Panc1 (cell line): Measurements from ENCODE around the gene KISS1R.

Source experiments
- POLR2AphosphoS5 ChIP-seq: IDR thresholded peaks from 2 replicates; pipeline ENCODE4 v1.6.1; 2012; ENCODE audit warnings: mild to moderate bottlenecking, low read depth, low read length, moderate library complexity
- TF ChIP-seq, protein P1 (sequence below): fragments of 450-650 bp; IDR thresholded peaks from 2 replicates; pipeline ENCODE4 v1.5.1; 2017; ENCODE audit warnings: mild to moderate bottlenecking
- TF ChIP-seq, protein P2 (sequence below), 2 experiments: IDR thresholded peaks; 2 replicates each; pipeline ENCODE4 v1.6.1; 2011 to 2012; ENCODE audit warnings: low read depth in 2 of 2, control low read depth in 1 of 2, low read length in 1 of 2, mild to moderate bottlenecking in 1 of 2, moderate library complexity in 1 of 2; ENCODE audit not compliant: insufficient read depth in 1 of 2

DNA sequence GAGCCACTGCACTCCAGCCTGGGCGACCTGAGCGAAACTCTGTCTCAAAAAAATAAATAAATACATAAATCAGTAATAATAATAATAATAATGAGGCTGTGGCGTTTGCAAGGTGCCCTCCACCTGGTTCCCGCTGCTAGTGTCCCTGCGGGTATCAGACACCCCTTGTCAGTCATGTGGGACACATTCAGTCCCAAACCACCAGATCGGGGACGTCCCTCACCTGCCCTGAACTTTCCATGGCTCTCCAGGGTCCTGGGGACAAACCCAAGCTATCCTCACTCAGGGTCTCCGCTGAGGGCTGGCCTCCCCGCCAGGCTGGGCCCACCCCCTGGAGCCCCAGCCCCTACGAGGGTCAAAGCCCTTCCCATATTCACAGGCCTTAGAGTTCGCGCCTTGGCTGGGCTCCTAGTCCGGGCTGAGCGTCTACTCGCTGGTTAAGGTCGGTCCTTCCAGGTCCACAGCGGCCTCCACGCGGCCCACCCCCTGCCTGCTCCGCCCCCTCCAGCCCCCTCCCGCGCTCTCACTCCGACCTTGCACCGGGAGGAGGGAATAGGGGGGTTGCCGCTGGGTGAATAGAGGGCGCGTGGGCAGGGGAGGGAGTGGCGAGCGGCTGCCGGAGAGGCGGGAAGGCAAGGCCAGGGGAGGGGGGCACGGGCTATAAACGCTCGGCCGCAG lies 349 bp upstream of the KISS1R start:
- TF ChIP-seq, protein P1, sequence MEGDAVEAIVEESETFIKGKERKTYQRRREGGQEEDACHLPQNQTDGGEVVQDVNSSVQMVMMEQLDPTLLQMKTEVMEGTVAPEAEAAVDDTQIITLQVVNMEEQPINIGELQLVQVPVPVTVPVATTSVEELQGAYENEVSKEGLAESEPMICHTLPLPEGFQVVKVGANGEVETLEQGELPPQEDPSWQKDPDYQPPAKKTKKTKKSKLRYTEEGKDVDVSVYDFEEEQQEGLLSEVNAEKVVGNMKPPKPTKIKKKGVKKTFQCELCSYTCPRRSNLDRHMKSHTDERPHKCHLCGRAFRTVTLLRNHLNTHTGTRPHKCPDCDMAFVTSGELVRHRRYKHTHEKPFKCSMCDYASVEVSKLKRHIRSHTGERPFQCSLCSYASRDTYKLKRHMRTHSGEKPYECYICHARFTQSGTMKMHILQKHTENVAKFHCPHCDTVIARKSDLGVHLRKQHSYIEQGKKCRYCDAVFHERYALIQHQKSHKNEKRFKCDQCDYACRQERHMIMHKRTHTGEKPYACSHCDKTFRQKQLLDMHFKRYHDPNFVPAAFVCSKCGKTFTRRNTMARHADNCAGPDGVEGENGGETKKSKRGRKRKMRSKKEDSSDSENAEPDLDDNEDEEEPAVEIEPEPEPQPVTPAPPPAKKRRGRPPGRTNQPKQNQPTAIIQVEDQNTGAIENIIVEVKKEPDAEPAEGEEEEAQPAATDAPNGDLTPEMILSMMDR, result no peak
- no peak for TF ChIP-seq POLR2AphosphoS5
- TF ChIP-seq, protein P2, sequence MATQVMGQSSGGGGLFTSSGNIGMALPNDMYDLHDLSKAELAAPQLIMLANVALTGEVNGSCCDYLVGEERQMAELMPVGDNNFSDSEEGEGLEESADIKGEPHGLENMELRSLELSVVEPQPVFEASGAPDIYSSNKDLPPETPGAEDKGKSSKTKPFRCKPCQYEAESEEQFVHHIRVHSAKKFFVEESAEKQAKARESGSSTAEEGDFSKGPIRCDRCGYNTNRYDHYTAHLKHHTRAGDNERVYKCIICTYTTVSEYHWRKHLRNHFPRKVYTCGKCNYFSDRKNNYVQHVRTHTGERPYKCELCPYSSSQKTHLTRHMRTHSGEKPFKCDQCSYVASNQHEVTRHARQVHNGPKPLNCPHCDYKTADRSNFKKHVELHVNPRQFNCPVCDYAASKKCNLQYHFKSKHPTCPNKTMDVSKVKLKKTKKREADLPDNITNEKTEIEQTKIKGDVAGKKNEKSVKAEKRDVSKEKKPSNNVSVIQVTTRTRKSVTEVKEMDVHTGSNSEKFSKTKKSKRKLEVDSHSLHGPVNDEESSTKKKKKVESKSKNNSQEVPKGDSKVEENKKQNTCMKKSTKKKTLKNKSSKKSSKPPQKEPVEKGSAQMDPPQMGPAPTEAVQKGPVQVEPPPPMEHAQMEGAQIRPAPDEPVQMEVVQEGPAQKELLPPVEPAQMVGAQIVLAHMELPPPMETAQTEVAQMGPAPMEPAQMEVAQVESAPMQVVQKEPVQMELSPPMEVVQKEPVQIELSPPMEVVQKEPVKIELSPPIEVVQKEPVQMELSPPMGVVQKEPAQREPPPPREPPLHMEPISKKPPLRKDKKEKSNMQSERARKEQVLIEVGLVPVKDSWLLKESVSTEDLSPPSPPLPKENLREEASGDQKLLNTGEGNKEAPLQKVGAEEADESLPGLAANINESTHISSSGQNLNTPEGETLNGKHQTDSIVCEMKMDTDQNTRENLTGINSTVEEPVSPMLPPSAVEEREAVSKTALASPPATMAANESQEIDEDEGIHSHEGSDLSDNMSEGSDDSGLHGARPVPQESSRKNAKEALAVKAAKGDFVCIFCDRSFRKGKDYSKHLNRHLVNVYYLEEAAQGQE (IDR thresholded peaks at IDR 0.05; ENCODE audit: insufficient read depth in 1 of 2, low read depth in 2 of 2, low read length in 1 of 2), result no peak
